Suprapubic skin (tissue), 4 donors: Measurements from ENCODE around the gene LRRN3. TPM values are rescaled to one million over a fixed set of nuclear protein-coding genes. Genes with fewer than 3 reads are reported as not detected.

Experiments used
- DNase-seq, 2 donors: peaks; one replicate each; pipeline ENCODE4 v3.0.0-alpha.2; 2019; ENCODE audit warnings: low spot score in 2 of 2
- H3K27ac ChIP-seq: fragments of 200-600 bp; sonication (generic); one replicate; pipeline ENCODE4 v1.5.1; 2019
- H3K27me3 ChIP-seq: fragments of 200-600 bp; sonication (generic); one replicate; pipeline ENCODE4 v1.5.1; 2019
- H3K36me3 ChIP-seq: fragments of 200-600 bp; sonication (generic); one replicate; pipeline ENCODE4 v1.5.1; 2019
- H3K4me1 ChIP-seq: fragments of 200-600 bp; sonication (generic); one replicate; pipeline ENCODE4 v1.5.1; 2019
- H3K4me3 ChIP-seq: fragments of 200-600 bp; sonication (generic); one replicate; pipeline ENCODE4 v1.5.1; 2019; ENCODE audit warnings: mild to moderate bottlenecking
- H3K9me3 ChIP-seq: fragments of 200-600 bp; sonication (generic); one replicate; pipeline ENCODE4 v1.5.1; 2019
- EP300 ChIP-seq: sonication (generic); formaldehyde crosslinking; IDR thresholded peaks from one replicate; pipeline ENCODE4 v1.6.1; 2017; ENCODE audit warnings: antibody characterized with exemption
- POLR2A ChIP-seq, 2 donors: fragments of 450-650 bp; IDR thresholded peaks; one replicate each; pipeline ENCODE4 v1.6.1; 2017; ENCODE audit warnings: antibody characterized with exemption in 2 of 2, mild to moderate bottlenecking in 2 of 2, moderate library complexity in 2 of 2
- POLR2AphosphoS5 ChIP-seq, 3 donors: sonication (generic); formaldehyde crosslinking; IDR thresholded peaks; one replicate each; pipeline ENCODE4 v1.6.1; 2017; ENCODE audit warnings: antibody characterized with exemption in 3 of 3
- WGBS: methylation state at CpG from one replicate; pipeline ENCODE4 v1.1.5; 2018; 5-methylcytosine and 5-hydroxymethylcytosine counted together
- total RNA-seq, 4 donors: library from RNA; depleted of rRNA; stranded (reverse); fragments of >200 nt; gene quantifications; one replicate each; pipeline ENCODE4 v1.1.0, GENCODE V29; 2016
- TF ChIP-seq, protein P1 (sequence below), 2 donors: fragments of 200-600 bp in 1 of 2; fragments of 450-650 bp in 1 of 2; sonication (generic) in 1 of 2; IDR thresholded peaks; one replicate each; pipeline ENCODE4 v1.5.1; 2016 to 2019; ENCODE audit warnings: antibody characterized with exemption in 2 of 2, mild to moderate bottlenecking in 1 of 2, moderate library complexity in 1 of 2

LRRN3 gene
- total RNA-seq, 4 donors from 2014 or later: 0.30 to 1.8 (median 0.51) TPM; not detected in 1

DNA sequence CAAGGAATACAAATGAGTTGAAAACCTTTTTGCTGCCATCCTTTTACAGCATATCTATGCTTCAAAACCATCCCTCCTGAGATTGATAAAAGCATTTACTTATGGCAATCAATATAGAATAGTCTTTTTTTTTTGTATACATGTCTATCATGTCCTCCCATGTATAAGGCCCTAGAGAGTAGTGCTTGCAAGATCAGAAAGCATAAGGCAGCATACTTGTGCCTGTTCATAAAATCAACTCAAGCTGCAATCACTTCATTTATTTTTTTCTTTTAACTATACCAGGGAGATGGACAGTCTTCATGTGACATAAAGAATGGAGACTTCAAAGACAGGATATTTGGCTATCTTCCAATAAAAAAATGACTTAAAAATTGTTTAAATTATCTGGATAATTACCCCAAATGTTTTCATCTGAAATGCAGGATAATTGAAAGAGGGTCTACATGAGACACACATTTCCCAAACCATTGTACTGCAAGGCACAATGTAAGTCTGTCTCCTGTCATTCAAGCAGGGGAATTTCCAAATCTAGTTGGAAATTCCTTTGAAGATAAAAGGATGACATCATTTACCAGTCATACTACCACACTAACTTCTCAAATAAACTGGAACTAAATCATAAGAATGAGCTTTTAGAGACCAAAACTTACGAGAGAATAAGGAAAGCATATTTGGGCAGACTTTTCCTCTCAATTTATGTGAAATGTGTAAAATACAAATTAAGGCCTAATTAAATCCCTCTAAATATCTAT, 22.5 kb downstream of the LRRN3 start:
- no peak for DNase-seq
- H3K4me3 ChIP-seq: no peak overlapping the region
- no peaks in the 10 kb centered on the region for H3K9me3 ChIP-seq
- H3K4me1 ChIP-seq: no peaks in the 10 kb centered on the region
- no peaks in the 10 kb centered on the region for H3K27me3 ChIP-seq
- H3K36me3 ChIP-seq: no peaks in the 10 kb centered on the region
- TF ChIP-seq POLR2A (IDR thresholded peaks at IDR 0.05): no peak
- no peak for TF ChIP-seq EP300
- TF ChIP-seq POLR2AphosphoS5 (IDR thresholded peaks at IDR 0.05): no peak
- TF ChIP-seq, protein P1, sequence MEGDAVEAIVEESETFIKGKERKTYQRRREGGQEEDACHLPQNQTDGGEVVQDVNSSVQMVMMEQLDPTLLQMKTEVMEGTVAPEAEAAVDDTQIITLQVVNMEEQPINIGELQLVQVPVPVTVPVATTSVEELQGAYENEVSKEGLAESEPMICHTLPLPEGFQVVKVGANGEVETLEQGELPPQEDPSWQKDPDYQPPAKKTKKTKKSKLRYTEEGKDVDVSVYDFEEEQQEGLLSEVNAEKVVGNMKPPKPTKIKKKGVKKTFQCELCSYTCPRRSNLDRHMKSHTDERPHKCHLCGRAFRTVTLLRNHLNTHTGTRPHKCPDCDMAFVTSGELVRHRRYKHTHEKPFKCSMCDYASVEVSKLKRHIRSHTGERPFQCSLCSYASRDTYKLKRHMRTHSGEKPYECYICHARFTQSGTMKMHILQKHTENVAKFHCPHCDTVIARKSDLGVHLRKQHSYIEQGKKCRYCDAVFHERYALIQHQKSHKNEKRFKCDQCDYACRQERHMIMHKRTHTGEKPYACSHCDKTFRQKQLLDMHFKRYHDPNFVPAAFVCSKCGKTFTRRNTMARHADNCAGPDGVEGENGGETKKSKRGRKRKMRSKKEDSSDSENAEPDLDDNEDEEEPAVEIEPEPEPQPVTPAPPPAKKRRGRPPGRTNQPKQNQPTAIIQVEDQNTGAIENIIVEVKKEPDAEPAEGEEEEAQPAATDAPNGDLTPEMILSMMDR (IDR thresholded peaks at IDR 0.05): no peak
- WGBS: 37% methylated on average over 1 of the region's 1 CpG
- H3K27ac ChIP-seq: no peak overlapping the region

DNA sequence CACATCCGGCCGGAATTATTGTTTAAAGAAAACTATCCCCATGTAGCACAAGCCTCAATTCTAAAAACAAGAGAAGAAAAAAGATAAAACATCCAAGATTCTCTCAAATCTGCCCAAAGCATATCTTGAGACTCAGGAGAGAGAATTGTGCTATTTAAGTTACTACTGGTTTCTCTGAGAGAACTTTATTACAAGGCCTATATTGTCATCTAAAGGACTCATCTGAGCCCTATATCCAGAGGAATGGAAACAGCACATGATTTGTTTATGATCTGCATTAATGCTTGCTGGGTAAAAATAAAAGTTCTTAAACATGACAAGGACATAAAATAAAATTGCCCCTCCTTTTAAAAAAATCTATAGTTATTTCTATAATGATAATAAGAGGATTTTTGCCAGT, 25.0 kb downstream of the LRRN3 start:
- no peak for DNase-seq
- 98% methylated on average over 2 of the region's 2 CpGs for WGBS
- Histone ChIP-seq H3K27me3 (no peaks in the 10 kb centered on the region), H3K27ac (no peak overlapping the region), H3K36me3 (no peaks in the 10 kb centered on the region), H3K4me1 (no peaks in the 10 kb centered on the region), H3K9me3 (no peaks in the 10 kb centered on the region), H3K4me3 (no peak overlapping the region)
- TF ChIP-seq EP300: no peak
- TF ChIP-seq POLR2AphosphoS5 (IDR thresholded peaks at IDR 0.05): no peak
- TF ChIP-seq POLR2A (IDR thresholded peaks at IDR 0.05): no peak
- TF ChIP-seq, protein P1 (IDR thresholded peaks at IDR 0.05): no peak

DNA sequence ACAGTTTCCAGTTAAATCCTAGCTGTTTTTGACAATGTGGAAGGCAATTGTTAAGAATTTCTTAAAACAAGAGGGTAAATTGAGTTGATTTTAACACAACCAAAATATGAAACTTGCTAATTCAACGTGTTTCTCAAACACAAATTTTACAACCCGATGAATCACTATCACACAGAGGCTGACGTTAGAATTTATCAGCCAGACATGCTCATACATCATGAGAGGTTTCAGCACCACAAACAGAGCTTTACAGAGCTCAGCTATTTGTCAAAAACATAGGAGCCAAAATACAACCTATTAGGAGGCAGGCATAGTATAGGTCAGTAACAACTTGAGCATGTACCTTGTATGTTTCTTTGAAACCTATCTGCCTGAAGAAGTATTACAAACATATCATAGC, 36.1 kb downstream of the LRRN3 start:
- Histone ChIP-seq H3K9me3 (no peaks in the 10 kb centered on the region), H3K4me1 (no peaks in the 10 kb centered on the region), H3K4me3 (no peak overlapping the region), H3K36me3 (no peaks in the 10 kb centered on the region), H3K27ac (no peak overlapping the region), H3K27me3 (no peaks in the 10 kb centered on the region)
- DNase-seq: no peak
- TF ChIP-seq, protein P1 (IDR thresholded peaks at IDR 0.05): no peak
- no peak for TF ChIP-seq POLR2AphosphoS5 (IDR thresholded peaks at IDR 0.05)
- no peak for TF ChIP-seq POLR2A (IDR thresholded peaks at IDR 0.05)
- TF ChIP-seq EP300: no peak
- WGBS: 19% methylated on average over 3 of the region's 3 CpGs

GRCh38 chr7:111129435-111129834, 38.5 kb downstream of the LRRN3 start:
- WGBS: 93% methylated on average over 4 of the region's 4 CpGs
- no peak for DNase-seq

DNA sequence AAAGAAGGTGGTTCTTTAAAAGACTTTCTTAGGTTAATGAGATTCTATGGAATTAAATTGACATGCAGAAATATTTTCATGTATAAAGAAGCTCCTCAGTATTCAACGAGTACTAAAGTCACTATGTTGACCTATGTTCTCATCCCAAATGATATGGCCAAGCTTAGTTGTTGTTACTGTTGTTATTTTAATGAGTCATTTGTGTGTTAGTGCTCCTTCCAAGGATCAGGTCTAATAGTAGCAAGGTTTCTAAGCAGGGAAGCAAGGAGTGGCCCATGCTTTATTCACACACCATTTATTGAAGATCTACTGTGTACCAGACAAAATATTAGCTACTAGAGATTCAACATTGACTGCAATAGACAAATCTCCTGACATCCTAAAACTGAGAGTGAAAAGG, 41.9 kb downstream of the LRRN3 start:
- no peak overlapping the region for H3K4me3 ChIP-seq
- no peak for DNase-seq
- H3K4me1 ChIP-seq: peaks cover 5% of the 10 kb centered on the region
- TF ChIP-seq EP300 (no peak), POLR2A (IDR thresholded peaks at IDR 0.05) (no peak)
- 85% methylated on average over 1 of the region's 1 CpG for WGBS
- H3K27me3 ChIP-seq: no peaks in the 10 kb centered on the region
- no peaks in the 10 kb centered on the region for H3K9me3 ChIP-seq
- no peak overlapping the region for H3K27ac ChIP-seq
- H3K36me3 ChIP-seq: no peaks in the 10 kb centered on the region

More at GRCh38 chr7:111129435-111129834, 38.5 kb downstream of the LRRN3 start:
- no peaks in the 10 kb centered on the region for H3K36me3 ChIP-seq
- no peak overlapping the region for H3K27ac ChIP-seq
- H3K9me3 ChIP-seq: no peaks in the 10 kb centered on the region
- H3K4me1 ChIP-seq: no peaks in the 10 kb centered on the region
- no peak overlapping the region for H3K4me3 ChIP-seq
- TF ChIP-seq POLR2A (IDR thresholded peaks at IDR 0.05): no peak
- TF ChIP-seq, protein P1 (IDR thresholded peaks at IDR 0.05): no peak
- TF ChIP-seq EP300: no peak
- no peak for TF ChIP-seq POLR2AphosphoS5 (IDR thresholded peaks at IDR 0.05)
- H3K27me3 ChIP-seq: no peaks in the 10 kb centered on the region
